Keratinocyte (primary cell): ENCODE data around the gene CD300C. TPM values are rescaled to one million over a fixed set of nuclear protein-coding genes. Genes with fewer than 3 reads are reported as not detected.

Source experiments
- DNase-seq: peaks from one replicate; pipeline ENCODE4 v3.0.0-alpha.2; 2011; ENCODE audit warnings: low read depth, missing footprints, low spot score
- FAIRE-seq: peaks from 2 replicates; lab custom pipeline; 2011; peaks lifted over from hg19 to GRCh38; lab: Jason Lieb, UNC
- H2AFZ ChIP-seq: 2 replicates; pipeline ENCODE4 v1.6.0; 2012; ENCODE audit warnings: low read length, control low read depth, inconsistent platforms; ENCODE audit not compliant: control insufficient read depth
- H3K27ac ChIP-seq: 2 replicates; pipeline ENCODE4 v1.5.1; 2011; ENCODE audit warnings: low read length; ENCODE audit not compliant: control insufficient read depth, insufficient read depth
- H3K27me3 ChIP-seq: 3 replicates; pipeline ENCODE4 v1.6.0; 2011; ENCODE audit warnings: low read length; ENCODE audit not compliant: control insufficient read depth, insufficient read depth; ENCODE audit errors: extremely low read depth
- H3K36me3 ChIP-seq, 2 experiments: 2 replicates in 1 of 2; 3 replicates in 1 of 2; pipeline ENCODE4 v1.5.1; 2011; ENCODE audit warnings: low read length in 2 of 2, mild to moderate bottlenecking in 1 of 2; ENCODE audit not compliant: control insufficient read depth in 2 of 2, insufficient read depth in 2 of 2; ENCODE audit errors: extremely low read depth in 1 of 2
- H3K4me1 ChIP-seq: 3 replicates; pipeline ENCODE4 v1.5.1; 2011; ENCODE audit warnings: low read length; ENCODE audit not compliant: control insufficient read depth, insufficient read depth; ENCODE audit errors: extremely low read depth
- H3K4me2 ChIP-seq: 3 replicates; pipeline ENCODE4 v1.6.0; 2011; ENCODE audit warnings: low read depth, low read length; ENCODE audit not compliant: control insufficient read depth, insufficient read depth; ENCODE audit errors: extremely low read depth
- H3K4me3 ChIP-seq, 3 experiments: fragments of 200-600 bp in 1 of 3; sonication (generic) in 1 of 3; 2 replicates in 2 of 3; 3 replicates in 1 of 3; pipeline ENCODE4 v1.5.1; 2011 to 2016; ENCODE audit warnings: low read length in 3 of 3, mild to moderate bottlenecking in 3 of 3, control low read depth in 2 of 3, inconsistent platforms in 1 of 3, low read depth in 1 of 3, mixed read lengths in 1 of 3, mixed run types in 1 of 3, moderate library complexity in 1 of 3; ENCODE audit not compliant: control insufficient read depth in 2 of 3, insufficient read depth in 2 of 3; ENCODE audit errors: extremely low read depth in 1 of 3
- H3K79me2 ChIP-seq: 2 replicates; pipeline ENCODE4 v1.6.0; 2012; ENCODE audit warnings: low read length; ENCODE audit not compliant: control insufficient read depth, insufficient read depth
- H3K9ac ChIP-seq: 3 replicates; pipeline ENCODE4 v1.6.0; 2011; ENCODE audit warnings: low read length; ENCODE audit not compliant: control insufficient read depth, insufficient read depth; ENCODE audit errors: extremely low read depth
- H3K9me1 ChIP-seq: 3 replicates; pipeline ENCODE4 v1.6.0; 2011; ENCODE audit warnings: low read length; ENCODE audit not compliant: control insufficient read depth, insufficient read depth; ENCODE audit errors: extremely low read depth
- H3K9me3 ChIP-seq: 2 replicates; pipeline ENCODE4 v1.5.1; 2012; ENCODE audit warnings: low read depth, low read length; ENCODE audit not compliant: control insufficient read depth
- H4K20me1 ChIP-seq: 3 replicates; pipeline ENCODE4 v1.6.0; 2011; ENCODE audit warnings: low read length; ENCODE audit not compliant: control insufficient read depth, insufficient read depth; ENCODE audit errors: extremely low read depth
- CTCF ChIP-seq, 3 experiments: IDR thresholded peaks in 1 of 3; conservative IDR thresholded peaks in 1 of 3; optimal IDR thresholded peaks in 1 of 3; 2 replicates in 2 of 3; 3 replicates in 1 of 3; pipeline versions ENCODE3 to v1.5.1; 2011; ENCODE audit warnings: low read length in 3 of 3, mild to moderate bottlenecking in 3 of 3, moderate library complexity in 2 of 3, control low read depth in 1 of 3, inconsistent platforms in 1 of 3; ENCODE audit not compliant: insufficient read depth in 2 of 3; ENCODE audit errors: extremely low read depth in 1 of 3
- EZH2 ChIP-seq: IDR thresholded peaks from one replicate; pipeline ENCODE4 v1.6.1; 2012; ENCODE audit warnings: inconsistent platforms, mild to moderate bottlenecking, low read length, moderate library complexity
- dilution Hi-C: fragments of 300-500 bp; cut with MboI; formaldehyde crosslinking; loops from one replicate; pipeline ENCODE4 v1.7.0; 2020; ENCODE audit warnings: low sequenced_read_pairs; ENCODE audit not compliant: extremely low pct_ligation_motif_present
- polyA plus RNA-seq, 5 experiments: library from polyadenylated mRNA; depleted of rRNA in 3 of 5; stranded (reverse) in 3 of 5; stranded (forward) in 1 of 5; unstranded in 1 of 5; fragments of >200 nt; gene quantifications; 1 replicate in 1 of 5; 2 replicates in 3 of 5; 3 replicates in 1 of 5; pipeline versions ENCODE4 v1.2.1 to v1.2.3, GENCODE V29; 2011 to 2012; ENCODE audit warnings: missing spikeins in 2 of 5, low read depth in 1 of 5, low replicate concordance in 1 of 5

The CD300C gene
- polyA plus RNA-seq, 1 donor (not counting 4 experiments of a cell fraction or from before 2014, with no cell fraction given), result not detected

GRCh38 chr17:74514632-74515334, 31.1 kb downstream of the CD300C start:
- no peak overlapping the region for H2AFZ ChIP-seq
- H3K9ac ChIP-seq, result no peak overlapping the region
- TF ChIP-seq CTCF (optimal IDR thresholded peaks at IDR 0.05 in 1 of 3, IDR thresholded peaks at IDR 0.05 in 1 of 3, conservative IDR thresholded peaks at IDR 0.05 in 1 of 3; ENCODE audit: extremely low read depth in 1 of 3, insufficient read depth in 2 of 3, low read length in 3 of 3) (no peak), EZH2 (no peak)
- DNase-seq, result no peak
- H3K4me1 ChIP-seq, result no peaks in the 10 kb centered on the region
- no peak for FAIRE-seq
- no peaks in the 10 kb centered on the region for H3K79me2 ChIP-seq
- no peaks in the 10 kb centered on the region for H4K20me1 ChIP-seq
- peak overlapping the region; percentile 10 for H3K27ac ChIP-seq
- no peak overlapping the region for H3K4me3 ChIP-seq
- H3K27me3 ChIP-seq, result no peaks in the 10 kb centered on the region
- H3K4me2 ChIP-seq, result no peak overlapping the region
- dilution Hi-C loops, result no loop called here
- peaks cover 10% of the 10 kb centered on the region for H3K9me3 ChIP-seq
- no peaks in the 10 kb centered on the region for H3K9me1 ChIP-seq
- H3K36me3 ChIP-seq, result no peaks in the 10 kb centered on the region

DNA sequence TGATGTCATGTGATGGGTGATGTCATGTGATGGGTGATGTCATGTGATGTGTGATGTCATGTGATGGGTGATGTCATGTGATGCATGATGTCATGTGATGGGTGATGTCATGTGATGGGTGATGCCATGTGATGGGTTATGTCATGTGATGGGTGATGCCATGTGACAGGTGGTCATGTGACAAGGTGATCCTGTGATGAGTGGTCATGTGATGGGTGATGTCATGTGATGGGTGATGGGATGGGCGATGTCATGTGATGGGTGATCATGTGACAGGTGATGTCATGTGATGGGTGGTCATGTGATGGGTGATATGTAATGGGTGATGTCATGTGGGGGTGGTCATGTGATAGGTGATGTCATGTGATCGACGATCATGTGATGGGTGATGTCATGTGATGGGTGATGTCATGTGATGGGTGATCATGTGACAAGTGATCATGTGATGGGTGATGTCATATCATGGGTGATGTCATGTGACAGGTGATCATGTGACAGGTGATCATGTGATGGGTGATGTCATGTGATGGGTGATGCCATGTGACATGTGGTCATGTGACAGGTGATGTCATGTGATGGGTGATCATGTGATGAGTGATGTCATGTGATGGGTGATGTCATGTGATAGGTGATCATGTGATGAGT, 31.8 kb downstream of the CD300C start:
- Histone ChIP-seq H3K4me3 (no peak overlapping the region), H3K27me3 (no peaks in the 10 kb centered on the region), H3K9me3 (peaks cover 10% of the 10 kb centered on the region), H3K4me1 (no peaks in the 10 kb centered on the region), H3K9me1 (no peaks in the 10 kb centered on the region), H3K9ac (no peak overlapping the region), H3K4me2 (no peak overlapping the region), H2AFZ (no peak overlapping the region), H3K27ac (peak overlapping the region; percentile 10), H3K79me2 (no peaks in the 10 kb centered on the region), H3K36me3 (no peaks in the 10 kb centered on the region), H4K20me1 (no peaks in the 10 kb centered on the region)
- no peak for TF ChIP-seq CTCF (optimal IDR thresholded peaks at IDR 0.05 in 1 of 3, IDR thresholded peaks at IDR 0.05 in 1 of 3, conservative IDR thresholded peaks at IDR 0.05 in 1 of 3; ENCODE audit: extremely low read depth in 1 of 3, insufficient read depth in 2 of 3, low read length in 3 of 3)
- TF ChIP-seq EZH2, result no peak
- DNase-seq, result no peak
- FAIRE-seq, result peak; percentile 23
- dilution Hi-C loops, result no loop called here
